DND-41 (cell line): ENCODE results near the gene SPECC1.
"Not testable (repeated sequence)": the region's sequence is repeated elsewhere in the genome, so short reads cannot be mapped to it uniquely, and the experiment has no call there.

Experiments used
- EZH2 ChIP-seq: IDR thresholded peaks from 3 replicates; pipeline ENCODE4 v1.6.1; 2012; ENCODE audit warnings: borderline replicate concordance, low read depth, mild to moderate bottlenecking, moderate library complexity, low read length, inconsistent platforms; ENCODE audit not compliant: severe bottlenecking
- TF ChIP-seq, protein P1 (sequence below): IDR thresholded peaks from 2 replicates; pipeline ENCODE4 v1.5.1; 2012; ENCODE audit warnings: borderline replicate concordance, low read length, moderate library complexity, mild to moderate bottlenecking; ENCODE audit not compliant: poor library complexity, severe bottlenecking; ENCODE audit errors: extremely low read depth

DNA sequence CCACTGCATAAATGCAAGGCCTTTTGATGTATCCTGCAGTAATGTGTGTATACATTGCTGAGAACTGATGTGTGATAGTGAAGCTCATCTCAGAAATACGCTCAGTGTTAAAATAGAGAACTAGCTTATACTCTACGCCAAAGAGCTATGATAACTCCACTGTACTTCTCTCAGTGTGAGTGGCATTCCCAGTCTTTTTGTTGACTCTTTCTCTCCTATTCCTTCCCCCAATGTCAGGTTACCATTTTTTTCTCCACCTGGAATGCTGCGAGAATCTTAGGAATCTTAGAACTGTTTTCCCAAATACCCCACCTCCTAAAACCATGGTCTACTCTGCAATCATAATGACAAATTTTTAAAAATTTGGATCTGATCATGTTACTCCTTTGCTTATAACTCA is 342.2 kb downstream of the SPECC1 start:
- TF ChIP-seq, protein P1, sequence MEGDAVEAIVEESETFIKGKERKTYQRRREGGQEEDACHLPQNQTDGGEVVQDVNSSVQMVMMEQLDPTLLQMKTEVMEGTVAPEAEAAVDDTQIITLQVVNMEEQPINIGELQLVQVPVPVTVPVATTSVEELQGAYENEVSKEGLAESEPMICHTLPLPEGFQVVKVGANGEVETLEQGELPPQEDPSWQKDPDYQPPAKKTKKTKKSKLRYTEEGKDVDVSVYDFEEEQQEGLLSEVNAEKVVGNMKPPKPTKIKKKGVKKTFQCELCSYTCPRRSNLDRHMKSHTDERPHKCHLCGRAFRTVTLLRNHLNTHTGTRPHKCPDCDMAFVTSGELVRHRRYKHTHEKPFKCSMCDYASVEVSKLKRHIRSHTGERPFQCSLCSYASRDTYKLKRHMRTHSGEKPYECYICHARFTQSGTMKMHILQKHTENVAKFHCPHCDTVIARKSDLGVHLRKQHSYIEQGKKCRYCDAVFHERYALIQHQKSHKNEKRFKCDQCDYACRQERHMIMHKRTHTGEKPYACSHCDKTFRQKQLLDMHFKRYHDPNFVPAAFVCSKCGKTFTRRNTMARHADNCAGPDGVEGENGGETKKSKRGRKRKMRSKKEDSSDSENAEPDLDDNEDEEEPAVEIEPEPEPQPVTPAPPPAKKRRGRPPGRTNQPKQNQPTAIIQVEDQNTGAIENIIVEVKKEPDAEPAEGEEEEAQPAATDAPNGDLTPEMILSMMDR: not testable (repeated sequence)
- TF ChIP-seq EZH2: not testable (repeated sequence)
